NT2/D1 (cell line): ENCODE data around the gene RRBP1.

Experiments used
- YY1 ChIP-seq: IDR thresholded peaks from 2 replicates; pipeline ENCODE4 v1.6.1; 2011; ENCODE audit not compliant: insufficient read length, insufficient read depth
- ZNF274 ChIP-seq: IDR thresholded peaks from 2 replicates; pipeline ENCODE4 v1.6.1; 2011; ENCODE audit warnings: mild to moderate bottlenecking, low read depth, low read length

DNA sequence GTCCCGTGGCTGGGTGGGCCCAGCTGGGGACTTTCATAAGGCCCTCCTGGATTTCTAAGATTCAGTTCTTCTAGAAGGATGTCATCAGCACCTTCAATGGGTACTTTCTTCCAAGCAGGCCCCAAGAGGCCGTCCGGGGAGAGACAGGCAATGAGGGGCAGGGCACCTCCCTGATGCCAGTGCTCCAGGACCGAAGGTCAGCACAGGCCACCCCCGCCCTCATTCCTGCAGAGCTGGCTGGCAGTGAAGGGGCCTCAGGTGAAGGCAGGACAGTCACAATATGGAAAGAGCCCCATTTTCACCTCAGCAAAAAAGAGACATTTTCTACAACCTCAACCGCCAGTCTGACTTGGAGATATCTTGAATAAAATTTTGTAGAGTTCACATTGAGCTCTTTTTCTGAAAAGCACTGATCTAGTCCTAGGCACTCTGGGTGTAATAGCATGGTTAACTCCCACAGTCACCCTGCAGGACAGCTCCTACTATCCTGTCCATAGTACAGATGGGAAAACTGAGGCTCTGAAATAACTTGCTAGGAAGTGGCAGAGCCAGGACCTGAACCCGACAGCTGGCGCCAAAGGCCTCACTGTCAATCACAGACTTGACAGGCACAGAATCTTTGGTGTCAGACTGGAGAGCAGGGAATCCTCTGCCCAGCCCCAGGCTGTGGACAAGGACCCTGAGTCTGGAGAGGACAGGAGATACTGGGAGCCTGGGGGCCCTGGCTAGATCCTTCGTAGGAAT lies 50.3 kb downstream of the RRBP1 start:
- TF ChIP-seq ZNF274 (no peak), YY1 (no peak)
